Measurements from ENCODE around the gene TTLL11. TPM values are rescaled to one million over a fixed set of nuclear protein-coding genes. Genes with fewer than 3 reads are reported as not detected.

TTLL11 gene
- total RNA-seq, 1 experiment from 2014 or later = 1.5 TPM

DNA sequence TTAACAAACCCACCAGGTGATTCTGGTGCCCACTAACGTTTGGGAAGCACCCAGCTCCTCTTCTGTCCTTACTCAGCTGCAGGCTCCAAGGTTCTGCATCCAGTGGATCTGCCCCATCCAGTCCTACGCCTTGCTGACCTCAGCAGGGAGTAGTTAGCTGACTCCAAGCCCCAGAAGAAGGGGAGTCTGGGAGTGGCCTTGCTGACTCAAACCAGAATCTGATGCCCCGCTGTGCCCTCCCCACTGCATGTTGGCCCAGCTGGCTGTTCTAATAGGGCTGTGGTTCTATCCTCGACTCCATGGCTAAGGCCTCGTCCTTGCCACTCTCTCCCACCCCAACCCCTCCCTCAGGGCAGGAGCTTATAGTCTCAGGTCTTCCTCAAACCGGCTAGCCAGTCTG is 136.3 kb downstream of the TTLL11 start:
- Histone ChIP-seq H3K79me1 (ENCODE audit: insufficient read depth, low read depth, low read length, poor library complexity, severe bottlenecking) (no peaks in the 10 kb centered on the region), H2AK5ac (ENCODE audit: insufficient read length, low read length) (no peak overlapping the region), H3K23ac (ENCODE audit: insufficient read length, low read depth, low read length) (no peak overlapping the region), H3K4me1 (ENCODE audit: insufficient read depth, low read length) (no peaks in the 10 kb centered on the region), H4K91ac (ENCODE audit: insufficient read length, low read depth, low read length) (no peak overlapping the region), H4K8ac (replicated peaks; ENCODE audit: insufficient read length, low read depth, low read length) (no peak overlapping the region), H3K27me3 (ENCODE audit: insufficient read depth, low read length) (no peaks in the 10 kb centered on the region), H4K20me1 (ENCODE audit: control insufficient read depth, insufficient read depth, insufficient read length) (no peaks in the 10 kb centered on the region), H2BK12ac (ENCODE audit: insufficient read length, low read depth, low read length) (no peak overlapping the region), H3K79me2 (ENCODE audit: insufficient read depth, low read length) (no peaks in the 10 kb centered on the region), H4K5ac (ENCODE audit: insufficient read length, low read depth, low read length) (no peak overlapping the region), H3K9me3 (ENCODE audit: control insufficient read depth, low read depth, low read length) (no peaks in the 10 kb centered on the region), H3K56ac (ENCODE audit: insufficient read length, low read depth, low read length) (no peak overlapping the region), H3K9ac (ENCODE audit: extremely low read depth, insufficient read length, low read length) (no peak overlapping the region), H3K4me2 (ENCODE audit: insufficient read depth, insufficient read length, low read length) (no peak overlapping the region), H3K18ac (ENCODE audit: insufficient read length, low read depth, low read length) (no peak overlapping the region), H3K27ac (ENCODE audit: insufficient read length, low read depth, low read length) (no peak overlapping the region), H2BK15ac (ENCODE audit: low read depth, low read length) (no peak overlapping the region), H2AFZ (ENCODE audit: low read length) (no peak overlapping the region), H3K14ac (ENCODE audit: insufficient read depth, low read length) (no peak overlapping the region), H3K23me2 (ENCODE audit: insufficient read length, low read depth, low read length, poor library complexity, severe bottlenecking) (no peaks in the 10 kb centered on the region), H2BK5ac (ENCODE audit: insufficient read length, low read length) (no peak overlapping the region), H3K4ac (ENCODE audit: low read depth, low read length) (no peak overlapping the region), H2BK120ac (ENCODE audit: low read depth, low read length, poor library complexity, severe bottlenecking) (no peak overlapping the region), H3T11ph (ENCODE audit: low read length) (no peak overlapping the region), H2BK20ac (ENCODE audit: low read depth, low read length, poor library complexity, severe bottlenecking) (no peak overlapping the region)
- H3K27me3 Mint-ChIP-seq (ENCODE audit: low read depth) = peaks cover 15% of the 10 kb centered on the region
- no peaks in the 10 kb centered on the region for H3K9me3 Mint-ChIP-seq
- no peak overlapping the region for H3K4me3 Mint-ChIP-seq
- WGBS (ENCODE audit: extremely low coverage, insufficient read length, low lambda C conversion rate) = no CpG with 5 or more reads among the region's 6 CpGs
- H3K4me1 Mint-ChIP-seq = peaks cover 2 to 5% of the 10 kb centered on the region in 2 experiments; a peak in 3 of 4 replicates
- no peak for DNase-seq
- H3K36me3 Mint-ChIP-seq (ENCODE audit: insufficient read depth in 1 of 3, low read depth in 3 of 3) = no peaks in the 10 kb centered on the region
- TF ChIP-seq CTCF (conservative IDR thresholded peaks at IDR 0.05) = no peak
- H3K27ac Mint-ChIP-seq = no peak overlapping the region

Measured in H9 (cell line).